Coronary artery (tissue), 2 donors: ENCODE data around the gene RNF224.

Source experiments
- DNase-seq: peaks from one replicate; pipeline ENCODE4 v3.0.0-alpha.2; 2017; ENCODE audit warnings: low spot score
- H3K27ac ChIP-seq, 2 donors: fragments of 200-600 bp; sonication (generic); one replicate each; pipeline ENCODE4 v1.5.1; 2016 to 2019
- H3K4me3 ChIP-seq: fragments of 200-600 bp; sonication (generic); 2 replicates; pipeline ENCODE4 v1.5.1; 2016; ENCODE audit warnings: mild to moderate bottlenecking, moderate library complexity
- CTCF ChIP-seq: fragments of 200-600 bp; sonication (generic); IDR thresholded peaks from one replicate; pipeline ENCODE4 v1.5.1; 2019; ENCODE audit warnings: antibody characterized with exemption

Gene RNF224

GRCh38 chr9:137266162-137266527 lies 38.8 kb downstream of the RNF224 start:
- no peak overlapping the region for H3K27ac ChIP-seq
- no peak for TF ChIP-seq CTCF
- H3K4me3 ChIP-seq, result no peak overlapping the region
- DNase-seq, result no peak

DNA sequence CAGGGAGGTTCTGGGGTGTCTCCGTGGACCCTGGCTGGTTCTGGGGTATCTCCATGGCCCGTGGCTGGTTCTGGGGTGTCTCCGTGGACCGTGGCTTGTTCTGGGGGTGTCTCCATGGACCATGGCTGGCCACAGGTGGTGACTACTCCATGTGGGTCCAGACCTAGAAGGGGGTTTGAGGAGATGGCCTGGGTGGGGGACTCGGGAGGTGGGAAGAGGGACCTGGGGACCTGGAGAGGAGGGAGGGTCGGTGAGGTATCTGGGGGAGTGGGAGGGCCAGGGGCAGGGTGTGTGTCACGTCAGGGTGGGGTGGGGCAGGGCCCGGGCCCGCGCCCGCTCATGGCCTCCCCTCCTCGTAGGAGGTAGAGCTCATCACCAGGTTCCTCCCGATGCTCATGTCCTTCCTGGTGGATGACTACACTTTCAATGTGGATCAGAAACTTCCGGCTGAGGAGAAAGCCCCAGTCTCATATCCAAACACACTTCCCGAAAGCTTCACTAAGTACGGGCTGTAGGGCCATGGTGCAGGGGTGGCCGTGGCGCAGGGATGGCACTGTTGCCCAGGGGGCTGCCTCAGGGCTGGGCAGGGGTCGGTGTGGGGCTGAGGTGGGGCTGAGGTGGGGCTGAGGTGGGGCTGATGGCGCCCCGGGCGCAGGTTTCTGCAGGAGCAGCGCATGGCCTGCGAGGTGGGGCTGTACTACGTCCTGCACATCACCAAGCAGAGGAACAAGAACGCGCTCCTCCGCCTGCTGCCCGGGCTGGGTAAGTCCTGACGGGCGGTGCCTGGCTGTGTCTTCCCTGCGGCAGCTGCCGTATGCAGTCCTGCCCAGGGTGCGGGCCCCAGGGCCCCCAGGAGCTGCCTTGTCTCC lies 39.5 kb downstream of the RNF224 start:
- no peak for TF ChIP-seq CTCF
- Histone ChIP-seq H3K27ac (no peak overlapping the region), H3K4me3 (no peak overlapping the region)
- DNase-seq, result no peak

- Histone ChIP-seq H3K4me3 (no peak overlapping the region), H3K27ac (peak overlapping the region; percentile 21 to 77)
- DNase-seq, result no peak
- TF ChIP-seq CTCF, result no peak
These were observed 40.6 kb downstream of the RNF224 start for GRCh38 chr9:137267933-137268355.

DNA sequence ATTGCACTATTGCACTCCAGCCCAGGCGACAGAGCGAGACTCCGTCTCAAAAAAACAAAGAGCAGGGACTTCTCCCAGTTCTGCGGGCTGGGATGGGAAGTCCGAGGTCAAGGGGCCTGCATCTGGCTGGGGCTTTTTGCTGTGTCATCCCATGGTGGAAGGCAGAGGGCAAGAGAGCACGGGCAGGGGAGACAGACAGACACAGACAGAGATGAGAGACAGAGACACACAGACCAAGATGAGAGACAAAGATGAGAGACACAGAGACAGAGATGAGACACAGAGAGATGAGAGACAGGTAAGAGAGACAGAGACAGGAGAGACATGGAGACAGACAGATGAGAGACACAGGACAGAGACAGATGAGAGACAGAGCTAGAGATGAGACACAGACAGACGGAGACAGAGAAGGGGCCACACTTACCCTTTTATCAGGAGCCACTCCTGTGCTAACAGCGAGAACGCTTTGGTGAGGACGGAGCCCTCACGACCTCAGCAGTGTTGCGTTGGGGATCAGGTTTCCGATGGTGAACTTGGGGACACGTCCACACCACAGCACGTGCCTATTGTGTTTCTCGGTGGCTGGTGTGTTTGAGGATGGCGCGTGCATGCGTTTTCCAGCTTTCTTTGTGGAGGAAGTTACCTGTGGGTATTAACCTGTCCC lies 41.4 kb downstream of the RNF224 start:
- no peak for TF ChIP-seq CTCF
- Histone ChIP-seq H3K4me3 (peak overlapping the region; percentile 7), H3K27ac (peak overlapping the region; percentile 21 to 77)
- no peak for DNase-seq

GRCh38 chr9:137269231-137269772 lies 42.0 kb downstream of the RNF224 start:
- H3K4me3 ChIP-seq, result peak overlapping the region; percentile 7
- DNase-seq, result no peak
- no peak for TF ChIP-seq CTCF
- peak overlapping the region; percentile 57 to 77 for H3K27ac ChIP-seq

DNA sequence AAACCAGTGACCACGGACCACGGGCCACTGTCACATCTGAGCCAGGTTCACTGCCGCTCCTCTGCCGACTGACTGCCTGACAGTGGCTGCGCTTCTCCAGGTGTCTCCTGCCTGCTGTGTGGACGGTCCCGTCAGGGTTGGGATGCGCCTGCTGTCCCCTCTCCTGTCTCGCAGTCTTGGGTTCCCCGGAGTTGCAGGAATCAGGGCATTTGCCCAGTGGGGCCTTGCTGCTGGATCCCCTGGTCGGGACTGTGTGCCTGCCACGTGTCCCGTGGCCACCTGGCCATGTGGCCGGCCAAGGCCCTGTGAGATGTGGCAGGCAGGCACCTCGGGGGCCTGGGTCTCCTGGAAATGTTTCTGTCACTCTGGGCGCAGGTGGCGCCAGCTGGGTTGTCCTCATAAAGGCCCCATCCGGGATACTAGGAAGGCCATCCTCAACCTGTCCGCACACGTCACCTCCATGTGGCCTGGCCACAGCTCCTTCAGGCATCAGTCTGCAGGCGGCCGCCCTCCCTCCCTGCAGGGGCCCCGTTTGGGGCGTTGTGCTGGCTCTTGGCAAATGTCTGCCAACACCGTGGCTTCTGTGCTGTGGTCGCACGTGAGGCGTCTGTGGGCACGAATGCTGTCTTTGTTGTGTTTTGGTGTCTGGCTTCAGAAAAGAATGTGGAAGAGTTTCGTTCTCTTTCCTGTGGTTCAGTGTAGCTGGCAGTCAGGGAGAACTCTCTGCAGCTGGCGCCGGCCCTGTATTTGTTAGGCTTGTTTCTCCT lies 43.8 kb downstream of the RNF224 start:
- DNase-seq, result no peak
- no peak for TF ChIP-seq CTCF
- H3K4me3 ChIP-seq, result no peak overlapping the region
- H3K27ac ChIP-seq, result no peak overlapping the region
